ENCODE data around the gene ADAM33.

- no peak for TF ChIP-seq CEBPG (CRISPR knock-in tag; IDR thresholded peaks at IDR 0.05)
- TF ChIP-seq TCF12 (IDR thresholded peaks at IDR 0.05): no peak
- TF ChIP-seq TCF12 (CRISPR knock-in tag; IDR thresholded peaks at IDR 0.05): no peak
- no peak for TF ChIP-seq PBX3 (CRISPR knock-in tag; IDR thresholded peaks at IDR 0.05; ENCODE audit: borderline replicate concordance)
- TF ChIP-seq ZNF17 (CRISPR knock-in tag; IDR thresholded peaks at IDR 0.05): no peak
- TF ChIP-seq, protein P1, sequence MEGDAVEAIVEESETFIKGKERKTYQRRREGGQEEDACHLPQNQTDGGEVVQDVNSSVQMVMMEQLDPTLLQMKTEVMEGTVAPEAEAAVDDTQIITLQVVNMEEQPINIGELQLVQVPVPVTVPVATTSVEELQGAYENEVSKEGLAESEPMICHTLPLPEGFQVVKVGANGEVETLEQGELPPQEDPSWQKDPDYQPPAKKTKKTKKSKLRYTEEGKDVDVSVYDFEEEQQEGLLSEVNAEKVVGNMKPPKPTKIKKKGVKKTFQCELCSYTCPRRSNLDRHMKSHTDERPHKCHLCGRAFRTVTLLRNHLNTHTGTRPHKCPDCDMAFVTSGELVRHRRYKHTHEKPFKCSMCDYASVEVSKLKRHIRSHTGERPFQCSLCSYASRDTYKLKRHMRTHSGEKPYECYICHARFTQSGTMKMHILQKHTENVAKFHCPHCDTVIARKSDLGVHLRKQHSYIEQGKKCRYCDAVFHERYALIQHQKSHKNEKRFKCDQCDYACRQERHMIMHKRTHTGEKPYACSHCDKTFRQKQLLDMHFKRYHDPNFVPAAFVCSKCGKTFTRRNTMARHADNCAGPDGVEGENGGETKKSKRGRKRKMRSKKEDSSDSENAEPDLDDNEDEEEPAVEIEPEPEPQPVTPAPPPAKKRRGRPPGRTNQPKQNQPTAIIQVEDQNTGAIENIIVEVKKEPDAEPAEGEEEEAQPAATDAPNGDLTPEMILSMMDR (CRISPR knock-in tag; IDR thresholded peaks at IDR 0.05): no peak
- no peak for TF ChIP-seq POLR2A (IDR thresholded peaks at IDR 0.05; ENCODE audit: insufficient read depth in 1 of 2, low read depth in 2 of 2, low read length in 2 of 2)
- TF ChIP-seq FOSL1 (CRISPR knock-in tag; IDR thresholded peaks at IDR 0.05; ENCODE audit: borderline replicate concordance): no peak
- TF ChIP-seq CAMTA2 (CRISPR knock-in tag; IDR thresholded peaks at IDR 0.05; ENCODE audit: borderline replicate concordance): no peak
- TF ChIP-seq CBX5 (CRISPR knock-in tag; IDR thresholded peaks at IDR 0.05; ENCODE audit: borderline replicate concordance): no peak
These were observed 34.3 kb downstream of the ADAM33 start for GRCh38 chr20:3647473-3647872.
